Activated CD4-positive, alpha-beta T cell treated with anti-CD3 and anti-CD28 coated beads for 48 hours (primary cell): ENCODE data around the gene SORCS2.

ENCODE experiments used
- DNase-seq: peaks from one replicate; pipeline ENCODE4 v3.0.0-alpha.2; 2020

Gene SORCS2

GRCh38 chr4:7273738-7274297 is 81.5 kb downstream of the SORCS2 start:
- DNase-seq: no peak

GRCh38 chr4:7275067-7275466 is 82.7 kb downstream of the SORCS2 start:
- no peak for DNase-seq

- DNase-seq: no peak
Measured at GRCh38 chr4:7275490-7276154, 83.3 kb downstream of the SORCS2 start.

- DNase-seq: no peak
Measured at GRCh38 chr4:7276515-7276914, 84.2 kb downstream of the SORCS2 start.

- no peak for DNase-seq
Measured at GRCh38 chr4:7278071-7278765, 85.9 kb downstream of the SORCS2 start.

- DNase-seq: no peak
Measured at GRCh38 chr4:7278981-7279380, 86.6 kb downstream of the SORCS2 start.

GRCh38 chr4:7279902-7280301 is 87.6 kb downstream of the SORCS2 start:
- no peak for DNase-seq

GRCh38 chr4:7280926-7281690 is 88.8 kb downstream of the SORCS2 start:
- no peak for DNase-seq

GRCh38 chr4:7281691-7282665 is 89.6 kb downstream of the SORCS2 start:
- no peak for DNase-seq

GRCh38 chr4:7282786-7283440 is 90.6 kb downstream of the SORCS2 start:
- DNase-seq: no peak

- DNase-seq: no peak
Measured at GRCh38 chr4:7285244-7286094, 93.1 kb downstream of the SORCS2 start.

- no peak for DNase-seq
Measured at GRCh38 chr4:7286170-7286569, 93.8 kb downstream of the SORCS2 start.

GRCh38 chr4:7286798-7287197 is 94.5 kb downstream of the SORCS2 start:
- DNase-seq: no peak

- no peak for DNase-seq
Measured at GRCh38 chr4:7287274-7287917, 95.1 kb downstream of the SORCS2 start.

GRCh38 chr4:7287918-7288280 is 95.6 kb downstream of the SORCS2 start:
- DNase-seq: no peak

GRCh38 chr4:7288751-7289523 is 96.6 kb downstream of the SORCS2 start:
- DNase-seq: no peak

GRCh38 chr4:7289589-7289988 is 97.3 kb downstream of the SORCS2 start:
- DNase-seq: no peak

- DNase-seq: no peak
Measured at GRCh38 chr4:7291372-7292114, 99.2 kb downstream of the SORCS2 start.

- DNase-seq: no peak
Measured at GRCh38 chr4:7293703-7294102, 101.4 kb downstream of the SORCS2 start.
